K562 (cell line): Measurements from ENCODE around the gene UNC45B. TPM values are rescaled to one million over a fixed set of nuclear protein-coding genes. Genes with fewer than 3 reads are reported as not detected.

Experiments used
- BACH1 ChIP-seq: fragments of 200-800 bp; sonication (Bioruptor generic); IDR thresholded peaks from 2 replicates; pipeline ENCODE4 v1.6.1; 2016; ENCODE audit warnings: missing genetic modification characterization, missing compliant biosample characterization
- CXXC5 ChIP-seq: fragments of 250-450 bp; sonication (Bioruptor Pico); IDR thresholded peaks from 2 replicates; pipeline ENCODE4 v1.8.0; 2022; ENCODE audit warnings: inconsistent platforms, mild to moderate bottlenecking, moderate library complexity
- ERF ChIP-seq: fragments of 450-650 bp; formaldehyde crosslinking; IDR thresholded peaks from 2 replicates; pipeline ENCODE4 v1.4.0; 2020; ENCODE audit warnings: mild to moderate bottlenecking, mixed read lengths
- HNRNPLL ChIP-seq: fragments of 200-400 bp; formaldehyde crosslinking; IDR thresholded peaks from 2 replicates; pipeline ENCODE4 v1.6.1; 2017; ENCODE audit warnings: low read length, low read depth, mild to moderate bottlenecking; ENCODE audit not compliant: poor library complexity, severe bottlenecking
- KAT2B ChIP-seq: IDR thresholded peaks from one replicate; pipeline ENCODE4 v1.6.1; 2012; ENCODE audit warnings: low read depth, mild to moderate bottlenecking, control low read depth, inconsistent platforms, low read length, moderate library complexity
- KDM5B ChIP-seq: fragments of 200-600 bp; sonication (generic); IDR thresholded peaks from 2 replicates; pipeline ENCODE4 v1.6.1; 2012; ENCODE audit warnings: low read depth, mild to moderate bottlenecking, moderate library complexity, low read length, control low read depth, inconsistent platforms; ENCODE audit not compliant: insufficient replicate concordance
- NONO ChIP-seq, 2 experiments: fragments of 200-400 bp in 1 of 2; fragments of 450-650 bp in 1 of 2; formaldehyde crosslinking in 1 of 2; IDR thresholded peaks; 2 replicates each; pipeline ENCODE4 v1.6.1; 2017; ENCODE audit warnings: low read depth in 2 of 2, mild to moderate bottlenecking in 2 of 2, moderate library complexity in 2 of 2, low read length in 1 of 2
- POLR2G ChIP-seq: fragments of 200-400 bp; formaldehyde crosslinking; IDR thresholded peaks from 2 replicates; pipeline ENCODE4 v1.6.1; 2017; ENCODE audit warnings: low read depth, mild to moderate bottlenecking, antibody characterized with exemption, low read length, moderate library complexity
- POLR3A ChIP-seq: IDR thresholded peaks from 2 replicates; pipeline ENCODE4 v1.6.1; 2011; ENCODE audit warnings: borderline replicate concordance, mild to moderate bottlenecking, moderate library complexity; ENCODE audit not compliant: insufficient read length, insufficient read depth; ENCODE audit errors: extremely low read depth
- PRPF4 ChIP-seq: fragments of 200-400 bp; formaldehyde crosslinking; IDR thresholded peaks from one replicate; pipeline ENCODE4 v1.6.1; 2017; ENCODE audit warnings: low read length, low read depth, mild to moderate bottlenecking; ENCODE audit not compliant: insufficient read depth, poor library complexity, severe bottlenecking
- YBX1 ChIP-seq: fragments of 450-650 bp; IDR thresholded peaks from 2 replicates; pipeline ENCODE4 v1.7.1; 2016; ENCODE audit warnings: mild to moderate bottlenecking
- ZNF274 ChIP-seq: IDR thresholded peaks from 2 replicates; pipeline ENCODE4 v1.6.1; 2011; ENCODE audit warnings: low read depth, mild to moderate bottlenecking, low read length, moderate library complexity, borderline replicate concordance
- ZNF830 ChIP-seq: fragments of 250-450 bp; sonication (Bioruptor Pico); IDR thresholded peaks from 2 replicates; pipeline ENCODE4 v1.5.0; 2021; ENCODE audit warnings: mild to moderate bottlenecking
- polyA plus RNA-seq, 8 experiments: library from polyadenylated mRNA; depleted of rRNA in 4 of 8; stranded (reverse) in 5 of 8; unstranded in 3 of 8; fragments of >200 nt; fragmentation: Nextera tagmentation in 2 of 8; fragmentation: Illumina TruSeq in 1 of 8; extraction: Ambion mirVana in 2 of 8; extraction: Trizol in 1 of 8; gene quantifications; 2 replicates each; pipeline versions ENCODE4 v1.2.1 to v1.2.3, GENCODE V29; 2011 to 2014; ENCODE audit warnings: inconsistent platforms in 1 of 8, missing spikeins in 1 of 8
- total RNA-seq, 7 experiments: library from RNA; depleted of rRNA in 6 of 7; stranded (reverse); fragments of >200 nt in 6 of 7; fragmentation: Illumina TruSeq in 2 of 7; extraction: Trizol in 2 of 7; gene quantifications; 2 replicates each; pipeline versions ENCODE4 v1.2.1 to v1.2.3, GENCODE V29; 2011 to 2021; ENCODE audit warnings: low replicate concordance in 1 of 7
- TF ChIP-seq, protein P1 (sequence below), 2 experiments: fragments of 450-650 bp in 1 of 2; IDR thresholded peaks; 2 replicates each; pipeline ENCODE4 v1.6.1; 2011 to 2017; ENCODE audit warnings: low read depth in 2 of 2, antibody characterized with exemption in 1 of 2, borderline replicate concordance in 1 of 2, low read length in 1 of 2, mild to moderate bottlenecking in 1 of 2, mixed read lengths in 1 of 2; ENCODE audit not compliant: control insufficient read depth in 1 of 2
- TF ChIP-seq, protein P2 (sequence below): fragments of 250-450 bp; sonication (Bioruptor Pico); IDR thresholded peaks from 2 replicates; pipeline ENCODE4 v1.4.0; 2020; ENCODE audit warnings: mild to moderate bottlenecking, moderate library complexity
- TF ChIP-seq, protein P3 (sequence below): fragments of 450-650 bp; IDR thresholded peaks from 2 replicates; pipeline ENCODE4 v1.6.1; 2017; ENCODE audit warnings: antibody characterized with exemption
- TF ChIP-seq, protein P4 (sequence below): sonication (generic); formaldehyde crosslinking; IDR thresholded peaks from 2 replicates; pipeline ENCODE4 v1.8.1; 2023; ENCODE audit warnings: mild to moderate bottlenecking, missing genetic modification reagents

UNC45B gene
- total and polyA plus RNA-seq, 9 of the 15 experiments (the other 6 are each of a cell fraction or from before 2014, with no cell fraction given) = not detected

DNA sequence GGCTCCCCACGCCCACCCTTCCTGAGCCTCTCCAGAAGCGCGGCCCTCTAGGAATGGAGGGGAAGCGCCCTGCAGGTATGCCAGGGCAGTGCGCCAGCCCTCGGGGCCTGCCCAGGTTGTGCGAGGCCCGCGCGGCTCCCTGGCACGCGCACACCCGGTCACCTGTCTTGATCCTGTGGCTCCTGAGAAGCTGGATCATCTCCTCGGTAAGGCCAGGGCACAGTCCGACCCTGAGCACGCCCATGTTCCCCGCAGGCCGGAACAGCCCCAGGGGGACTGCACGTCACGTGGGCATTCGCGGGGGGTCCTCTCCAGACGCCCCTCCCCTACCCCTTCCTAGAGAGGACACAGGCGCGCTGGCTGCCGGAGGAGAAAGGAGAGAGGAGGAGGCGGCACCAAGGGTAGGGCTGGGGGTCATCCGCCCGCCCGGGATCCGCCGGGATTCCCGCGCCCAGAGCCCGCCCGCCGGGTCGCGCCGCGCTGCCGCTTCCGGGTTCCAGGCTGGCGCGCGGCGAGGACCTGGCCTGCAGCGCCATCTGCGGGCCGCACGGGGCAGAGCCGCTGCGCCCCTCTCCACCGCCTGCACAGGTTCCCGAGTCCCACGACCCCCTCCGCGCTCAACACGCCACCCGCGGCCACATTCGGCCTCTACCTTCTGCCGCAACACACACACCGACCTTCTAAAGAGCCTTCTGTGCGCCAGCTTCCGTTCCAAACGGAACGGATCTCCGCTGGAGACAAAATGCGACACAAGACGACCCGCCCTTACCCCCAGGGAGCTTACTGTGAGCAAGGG is 28.0 kb upstream of the UNC45B start, which contains the start of gene RAD51D (continued):
- TF ChIP-seq ZNF830 (0 out of 2 replicates have a peak, but pooled peaks have one; percentile 42), ZNF274 (no peak), ERF (no peak), YBX1 (no peak), POLR2G (peak; percentile 88), BACH1 (tag) (no peak), POLR3A (no peak), NONO (IDR thresholded peaks at IDR 0.05; ENCODE audit: low read depth in 2 of 2, low read length in 1 of 2) (peak; percentile 5 to 60; a peak in 1 of 4 replicates), PRPF4 (no peak), KAT2B (no peak), CXXC5 (CRISPR knock-in tag) (peak; percentile 87), HNRNPLL (no peak), KDM5B (no peak)
- TF ChIP-seq, protein P1, sequence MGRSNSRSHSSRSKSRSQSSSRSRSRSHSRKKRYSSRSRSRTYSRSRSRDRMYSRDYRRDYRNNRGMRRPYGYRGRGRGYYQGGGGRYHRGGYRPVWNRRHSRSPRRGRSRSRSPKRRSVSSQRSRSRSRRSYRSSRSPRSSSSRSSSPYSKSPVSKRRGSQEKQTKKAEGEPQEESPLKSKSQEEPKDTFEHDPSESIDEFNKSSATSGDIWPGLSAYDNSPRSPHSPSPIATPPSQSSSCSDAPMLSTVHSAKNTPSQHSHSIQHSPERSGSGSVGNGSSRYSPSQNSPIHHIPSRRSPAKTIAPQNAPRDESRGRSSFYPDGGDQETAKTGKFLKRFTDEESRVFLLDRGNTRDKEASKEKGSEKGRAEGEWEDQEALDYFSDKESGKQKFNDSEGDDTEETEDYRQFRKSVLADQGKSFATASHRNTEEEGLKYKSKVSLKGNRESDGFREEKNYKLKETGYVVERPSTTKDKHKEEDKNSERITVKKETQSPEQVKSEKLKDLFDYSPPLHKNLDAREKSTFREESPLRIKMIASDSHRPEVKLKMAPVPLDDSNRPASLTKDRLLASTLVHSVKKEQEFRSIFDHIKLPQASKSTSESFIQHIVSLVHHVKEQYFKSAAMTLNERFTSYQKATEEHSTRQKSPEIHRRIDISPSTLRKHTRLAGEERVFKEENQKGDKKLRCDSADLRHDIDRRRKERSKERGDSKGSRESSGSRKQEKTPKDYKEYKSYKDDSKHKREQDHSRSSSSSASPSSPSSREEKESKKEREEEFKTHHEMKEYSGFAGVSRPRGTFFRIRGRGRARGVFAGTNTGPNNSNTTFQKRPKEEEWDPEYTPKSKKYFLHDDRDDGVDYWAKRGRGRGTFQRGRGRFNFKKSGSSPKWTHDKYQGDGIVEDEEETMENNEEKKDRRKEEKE (IDR thresholded peaks at IDR 0.05; ENCODE audit: borderline replicate concordance in 1 of 2, control insufficient read depth in 1 of 2, low read depth in 2 of 2, low read length in 1 of 2) = no peak
- TF ChIP-seq, protein P2, sequence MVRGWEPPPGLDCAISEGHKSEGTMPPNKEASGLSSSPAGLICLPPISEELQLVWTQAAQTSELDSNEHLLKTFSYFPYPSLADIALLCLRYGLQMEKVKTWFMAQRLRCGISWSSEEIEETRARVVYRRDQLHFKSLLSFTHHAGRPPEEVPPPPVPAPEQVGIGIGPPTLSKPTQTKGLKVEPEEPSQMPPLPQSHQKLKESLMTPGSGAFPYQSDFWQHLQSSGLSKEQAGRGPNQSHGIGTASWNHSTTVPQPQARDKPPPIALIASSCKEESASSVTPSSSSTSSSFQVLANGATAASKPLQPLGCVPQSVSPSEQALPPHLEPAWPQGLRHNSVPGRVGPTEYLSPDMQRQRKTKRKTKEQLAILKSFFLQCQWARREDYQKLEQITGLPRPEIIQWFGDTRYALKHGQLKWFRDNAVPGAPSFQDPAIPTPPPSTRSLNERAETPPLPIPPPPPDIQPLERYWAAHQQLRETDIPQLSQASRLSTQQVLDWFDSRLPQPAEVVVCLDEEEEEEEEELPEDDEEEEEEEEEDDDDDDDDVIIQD = no peak
- TF ChIP-seq, protein P3, sequence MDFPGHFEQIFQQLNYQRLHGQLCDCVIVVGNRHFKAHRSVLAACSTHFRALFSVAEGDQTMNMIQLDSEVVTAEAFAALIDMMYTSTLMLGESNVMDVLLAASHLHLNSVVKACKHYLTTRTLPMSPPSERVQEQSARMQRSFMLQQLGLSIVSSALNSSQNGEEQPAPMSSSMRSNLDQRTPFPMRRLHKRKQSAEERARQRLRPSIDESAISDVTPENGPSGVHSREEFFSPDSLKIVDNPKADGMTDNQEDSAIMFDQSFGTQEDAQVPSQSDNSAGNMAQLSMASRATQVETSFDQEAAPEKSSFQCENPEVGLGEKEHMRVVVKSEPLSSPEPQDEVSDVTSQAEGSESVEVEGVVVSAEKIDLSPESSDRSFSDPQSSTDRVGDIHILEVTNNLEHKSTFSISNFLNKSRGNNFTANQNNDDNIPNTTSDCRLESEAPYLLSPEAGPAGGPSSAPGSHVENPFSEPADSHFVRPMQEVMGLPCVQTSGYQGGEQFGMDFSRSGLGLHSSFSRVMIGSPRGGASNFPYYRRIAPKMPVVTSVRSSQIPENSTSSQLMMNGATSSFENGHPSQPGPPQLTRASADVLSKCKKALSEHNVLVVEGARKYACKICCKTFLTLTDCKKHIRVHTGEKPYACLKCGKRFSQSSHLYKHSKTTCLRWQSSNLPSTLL = no peak
- TF ChIP-seq, protein P4, sequence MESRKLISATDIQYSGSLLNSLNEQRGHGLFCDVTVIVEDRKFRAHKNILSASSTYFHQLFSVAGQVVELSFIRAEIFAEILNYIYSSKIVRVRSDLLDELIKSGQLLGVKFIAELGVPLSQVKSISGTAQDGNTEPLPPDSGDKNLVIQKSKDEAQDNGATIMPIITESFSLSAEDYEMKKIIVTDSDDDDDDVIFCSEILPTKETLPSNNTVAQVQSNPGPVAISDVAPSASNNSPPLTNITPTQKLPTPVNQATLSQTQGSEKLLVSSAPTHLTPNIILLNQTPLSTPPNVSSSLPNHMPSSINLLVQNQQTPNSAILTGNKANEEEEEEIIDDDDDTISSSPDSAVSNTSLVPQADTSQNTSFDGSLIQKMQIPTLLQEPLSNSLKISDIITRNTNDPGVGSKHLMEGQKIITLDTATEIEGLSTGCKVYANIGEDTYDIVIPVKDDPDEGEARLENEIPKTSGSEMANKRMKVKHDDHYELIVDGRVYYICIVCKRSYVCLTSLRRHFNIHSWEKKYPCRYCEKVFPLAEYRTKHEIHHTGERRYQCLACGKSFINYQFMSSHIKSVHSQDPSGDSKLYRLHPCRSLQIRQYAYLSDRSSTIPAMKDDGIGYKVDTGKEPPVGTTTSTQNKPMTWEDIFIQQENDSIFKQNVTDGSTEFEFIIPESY (CRISPR knock-in tag) = no peak
